Prostate gland (tissue), 2 donors: ENCODE measurements around the gene RNU6-8.

Source experiments
- POLR2A ChIP-seq: fragments of 450-650 bp; IDR thresholded peaks from one replicate; pipeline ENCODE4 v1.6.1; 2016; ENCODE audit warnings: antibody characterized with exemption, mild to moderate bottlenecking
- POLR2AphosphoS5 ChIP-seq: sonication (generic); formaldehyde crosslinking; IDR thresholded peaks from one replicate; pipeline ENCODE4 v1.6.1; 2017; ENCODE audit warnings: antibody characterized with exemption
- TF ChIP-seq, protein P1 (sequence below), 4 experiments: fragments of 200-600 bp in 2 of 4; fragments of 450-650 bp in 2 of 4; sonication (generic) in 2 of 4; IDR thresholded peaks; 1 replicate in 3 of 4; 2 replicates in 1 of 4; pipeline ENCODE4 v1.5.1; 2016 to 2019; ENCODE audit warnings: antibody characterized with exemption in 4 of 4, mild to moderate bottlenecking in 2 of 4, moderate library complexity in 2 of 4

DNA sequence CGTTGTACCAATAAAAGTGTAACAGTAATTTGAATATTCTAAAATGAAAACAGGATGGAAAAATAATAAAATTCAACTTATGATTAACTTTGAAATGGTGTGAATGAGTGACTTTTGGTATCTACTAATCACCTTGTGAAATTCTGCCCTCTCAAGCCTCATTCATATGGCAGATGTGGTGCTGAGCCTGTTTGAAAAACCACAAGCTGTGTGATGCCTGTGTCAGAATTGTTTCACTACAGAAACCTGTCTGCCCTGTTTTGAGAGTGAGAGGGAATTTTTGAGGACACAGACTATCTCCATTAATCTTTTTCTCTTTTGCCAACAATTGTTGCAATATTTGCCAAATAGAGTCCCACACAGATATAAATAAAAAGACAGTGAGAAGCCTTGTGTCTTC, 5.2 kb downstream of the RNU6-8 start:
- TF ChIP-seq, protein P1, sequence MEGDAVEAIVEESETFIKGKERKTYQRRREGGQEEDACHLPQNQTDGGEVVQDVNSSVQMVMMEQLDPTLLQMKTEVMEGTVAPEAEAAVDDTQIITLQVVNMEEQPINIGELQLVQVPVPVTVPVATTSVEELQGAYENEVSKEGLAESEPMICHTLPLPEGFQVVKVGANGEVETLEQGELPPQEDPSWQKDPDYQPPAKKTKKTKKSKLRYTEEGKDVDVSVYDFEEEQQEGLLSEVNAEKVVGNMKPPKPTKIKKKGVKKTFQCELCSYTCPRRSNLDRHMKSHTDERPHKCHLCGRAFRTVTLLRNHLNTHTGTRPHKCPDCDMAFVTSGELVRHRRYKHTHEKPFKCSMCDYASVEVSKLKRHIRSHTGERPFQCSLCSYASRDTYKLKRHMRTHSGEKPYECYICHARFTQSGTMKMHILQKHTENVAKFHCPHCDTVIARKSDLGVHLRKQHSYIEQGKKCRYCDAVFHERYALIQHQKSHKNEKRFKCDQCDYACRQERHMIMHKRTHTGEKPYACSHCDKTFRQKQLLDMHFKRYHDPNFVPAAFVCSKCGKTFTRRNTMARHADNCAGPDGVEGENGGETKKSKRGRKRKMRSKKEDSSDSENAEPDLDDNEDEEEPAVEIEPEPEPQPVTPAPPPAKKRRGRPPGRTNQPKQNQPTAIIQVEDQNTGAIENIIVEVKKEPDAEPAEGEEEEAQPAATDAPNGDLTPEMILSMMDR (IDR thresholded peaks at IDR 0.05), result no peak
- TF ChIP-seq POLR2A (no peak), POLR2AphosphoS5 (peak; percentile 38)
